Ascending aorta (tissue), 2 donors: ENCODE data around the gene DDX46. TPM values are rescaled to one million over a fixed set of nuclear protein-coding genes. Genes with fewer than 3 reads are reported as not detected.

ENCODE experiments used
- DNase-seq, 2 donors: peaks; one replicate each; pipeline ENCODE4 v3.0.0-alpha.2; 2019; ENCODE audit warnings: low spot score in 2 of 2
- H3K27ac ChIP-seq, 2 donors: fragments of 200-600 bp; sonication (generic); one replicate each; pipeline ENCODE4 v1.5.1; 2016 to 2017; ENCODE audit warnings: mild to moderate bottlenecking in 1 of 2
- H3K27me3 ChIP-seq: fragments of 200-600 bp; sonication (generic); one replicate; pipeline ENCODE4 v1.5.1; 2017
- H3K36me3 ChIP-seq, 2 donors: fragments of 200-600 bp; sonication (generic); one replicate each; pipeline ENCODE4 v1.5.1; 2016
- H3K4me1 ChIP-seq, 2 donors: fragments of 200-600 bp; sonication (generic); one replicate each; pipeline ENCODE4 v1.5.1; 2016 to 2017; ENCODE audit warnings: mild to moderate bottlenecking in 1 of 2
- H3K4me3 ChIP-seq, 2 donors: fragments of 200-600 bp; sonication (generic); one replicate each; pipeline ENCODE4 v1.5.1; 2016 to 2017; ENCODE audit warnings: mild to moderate bottlenecking in 1 of 2
- H3K9me3 ChIP-seq, 2 donors: fragments of 200-600 bp; sonication (generic); one replicate each; pipeline ENCODE4 v1.5.1; 2016
- intact Hi-C: fragments of 100-400 bp; cut with DNase I; formaldehyde crosslinking; loops from one replicate; pipeline ENCODE4 v1.15.1; 2023
- total RNA-seq: library from RNA; depleted of rRNA; stranded (reverse); fragments of >200 nt; gene quantifications from one replicate; pipeline ENCODE4 v1.1.0, GENCODE V29; 2016
- TF ChIP-seq, protein P1 (sequence below), 3 experiments: fragments of 200-600 bp in 2 of 3; fragments of 450-650 bp in 1 of 3; sonication (generic) in 2 of 3; IDR thresholded peaks; one replicate each; pipeline ENCODE4 v1.5.1; 2016 to 2019; ENCODE audit warnings: antibody characterized with exemption in 3 of 3, mild to moderate bottlenecking in 1 of 3, moderate library complexity in 1 of 3

The DDX46 gene
- total RNA-seq, 1 donor from 2014 or later = 84.1 TPM

DNA sequence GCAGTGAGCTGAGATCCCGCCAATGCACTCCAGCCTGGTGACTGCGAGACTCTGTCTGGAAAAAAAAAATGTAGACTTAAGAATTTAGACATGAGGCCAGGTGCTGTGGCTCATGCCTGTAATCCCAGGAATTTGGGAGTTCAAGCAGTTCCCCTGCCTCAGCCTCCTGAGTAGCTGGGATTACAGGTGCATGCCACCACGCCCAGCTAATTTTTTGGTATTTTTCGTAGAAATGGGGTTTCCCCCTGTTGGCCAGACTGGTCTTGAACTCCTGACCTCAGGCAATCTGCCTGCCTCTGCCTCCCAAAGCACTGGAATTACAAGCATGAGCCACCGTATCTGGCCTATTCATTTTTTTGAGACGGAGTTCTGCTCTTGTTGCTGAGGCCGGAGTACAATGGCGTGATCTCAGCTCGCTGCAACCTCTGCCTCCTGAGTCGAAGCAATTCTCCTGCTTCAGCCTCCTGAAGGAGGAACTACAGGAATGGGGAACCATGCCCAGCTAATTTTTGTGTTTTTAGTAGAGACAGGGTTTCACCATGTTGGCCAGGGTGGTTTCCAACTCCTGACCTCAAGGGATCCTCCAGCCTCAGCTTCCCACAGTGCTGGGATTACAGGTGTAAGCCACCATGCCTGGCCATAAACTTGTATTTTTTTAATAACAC lies 14.0 kb downstream of the DDX46 start:
- no peaks in the 10 kb centered on the region for H3K9me3 ChIP-seq
- intact Hi-C loops = no loop called here
- H3K4me1 ChIP-seq = no peaks in the 10 kb centered on the region
- no peak for DNase-seq
- H3K4me3 ChIP-seq = no peak overlapping the region
- H3K27me3 ChIP-seq = no peaks in the 10 kb centered on the region
- TF ChIP-seq, protein P1, sequence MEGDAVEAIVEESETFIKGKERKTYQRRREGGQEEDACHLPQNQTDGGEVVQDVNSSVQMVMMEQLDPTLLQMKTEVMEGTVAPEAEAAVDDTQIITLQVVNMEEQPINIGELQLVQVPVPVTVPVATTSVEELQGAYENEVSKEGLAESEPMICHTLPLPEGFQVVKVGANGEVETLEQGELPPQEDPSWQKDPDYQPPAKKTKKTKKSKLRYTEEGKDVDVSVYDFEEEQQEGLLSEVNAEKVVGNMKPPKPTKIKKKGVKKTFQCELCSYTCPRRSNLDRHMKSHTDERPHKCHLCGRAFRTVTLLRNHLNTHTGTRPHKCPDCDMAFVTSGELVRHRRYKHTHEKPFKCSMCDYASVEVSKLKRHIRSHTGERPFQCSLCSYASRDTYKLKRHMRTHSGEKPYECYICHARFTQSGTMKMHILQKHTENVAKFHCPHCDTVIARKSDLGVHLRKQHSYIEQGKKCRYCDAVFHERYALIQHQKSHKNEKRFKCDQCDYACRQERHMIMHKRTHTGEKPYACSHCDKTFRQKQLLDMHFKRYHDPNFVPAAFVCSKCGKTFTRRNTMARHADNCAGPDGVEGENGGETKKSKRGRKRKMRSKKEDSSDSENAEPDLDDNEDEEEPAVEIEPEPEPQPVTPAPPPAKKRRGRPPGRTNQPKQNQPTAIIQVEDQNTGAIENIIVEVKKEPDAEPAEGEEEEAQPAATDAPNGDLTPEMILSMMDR (IDR thresholded peaks at IDR 0.05) = no peak
- no peak overlapping the region for H3K27ac ChIP-seq
- peaks cover 71 to 97% of the 10 kb centered on the region in 2 donors for H3K36me3 ChIP-seq

DNA sequence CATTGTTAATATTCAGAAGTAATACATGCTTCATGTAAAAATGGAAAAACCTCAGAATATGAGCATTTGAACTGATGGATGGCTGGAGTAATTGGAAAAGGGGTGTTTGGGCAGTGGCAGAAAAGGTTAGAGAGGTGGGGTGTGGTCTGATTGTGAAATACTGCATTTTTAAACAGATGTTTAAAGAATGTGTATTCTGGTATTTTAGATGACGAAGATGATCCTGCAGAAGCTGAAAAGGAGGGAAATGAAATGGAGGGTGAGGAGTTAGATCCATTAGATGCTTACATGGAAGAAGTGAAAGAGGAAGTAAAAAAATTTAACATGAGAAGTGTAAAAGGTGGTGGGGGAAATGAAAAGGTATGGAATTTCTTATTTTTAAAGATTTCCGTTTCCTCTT lies 18.8 kb downstream of the DDX46 start:
- Histone ChIP-seq H3K9me3 (no peaks in the 10 kb centered on the region), H3K36me3 (peaks cover 67 to 96% of the 10 kb centered on the region in 2 donors), H3K27ac (no peak overlapping the region), H3K27me3 (no peaks in the 10 kb centered on the region), H3K4me3 (no peak overlapping the region), H3K4me1 (no peaks in the 10 kb centered on the region)
- TF ChIP-seq, protein P1 (IDR thresholded peaks at IDR 0.05) = no peak
- no peak for DNase-seq
- intact Hi-C loops = no loop called here

DNA sequence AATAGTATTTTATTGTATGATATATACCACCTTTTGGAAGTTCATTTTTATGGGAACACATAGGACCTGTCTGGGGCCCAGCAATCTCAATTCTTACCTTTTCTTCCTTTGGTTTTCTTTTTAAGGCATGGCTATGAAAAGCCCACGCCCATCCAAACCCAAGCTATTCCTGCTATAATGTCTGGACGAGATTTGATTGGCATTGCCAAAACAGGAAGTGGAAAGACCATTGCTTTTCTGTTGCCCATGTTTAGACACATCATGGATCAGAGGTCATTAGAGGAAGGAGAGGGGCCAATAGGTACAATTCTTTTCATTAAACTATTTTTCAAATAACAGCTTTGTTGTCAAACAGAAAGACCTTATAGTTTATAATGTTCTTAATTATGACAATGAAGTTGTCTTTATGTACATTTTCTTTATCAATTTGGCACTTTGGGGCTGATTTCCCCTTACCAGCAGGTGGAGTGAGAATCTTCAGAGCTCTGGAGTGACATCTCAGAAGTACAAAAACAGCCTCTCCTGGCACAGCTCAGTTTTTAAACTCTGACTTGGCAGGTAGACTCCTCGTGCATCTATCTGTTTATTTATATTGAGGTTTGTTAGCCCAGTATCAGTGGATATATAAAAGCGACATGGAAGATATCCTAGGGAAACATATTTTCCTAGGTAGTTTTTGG lies 25.8 kb downstream of the DDX46 start:
- intact Hi-C loops = no loop called here
- H3K4me3 ChIP-seq = no peak overlapping the region
- H3K27me3 ChIP-seq = no peaks in the 10 kb centered on the region
- no peak for DNase-seq
- H3K4me1 ChIP-seq = no peaks in the 10 kb centered on the region
- no peaks in the 10 kb centered on the region for H3K9me3 ChIP-seq
- H3K36me3 ChIP-seq = peaks cover 69 to 75% of the 10 kb centered on the region in 2 donors
- no peak overlapping the region for H3K27ac ChIP-seq
- TF ChIP-seq, protein P1 (IDR thresholded peaks at IDR 0.05) = no peak

DNA sequence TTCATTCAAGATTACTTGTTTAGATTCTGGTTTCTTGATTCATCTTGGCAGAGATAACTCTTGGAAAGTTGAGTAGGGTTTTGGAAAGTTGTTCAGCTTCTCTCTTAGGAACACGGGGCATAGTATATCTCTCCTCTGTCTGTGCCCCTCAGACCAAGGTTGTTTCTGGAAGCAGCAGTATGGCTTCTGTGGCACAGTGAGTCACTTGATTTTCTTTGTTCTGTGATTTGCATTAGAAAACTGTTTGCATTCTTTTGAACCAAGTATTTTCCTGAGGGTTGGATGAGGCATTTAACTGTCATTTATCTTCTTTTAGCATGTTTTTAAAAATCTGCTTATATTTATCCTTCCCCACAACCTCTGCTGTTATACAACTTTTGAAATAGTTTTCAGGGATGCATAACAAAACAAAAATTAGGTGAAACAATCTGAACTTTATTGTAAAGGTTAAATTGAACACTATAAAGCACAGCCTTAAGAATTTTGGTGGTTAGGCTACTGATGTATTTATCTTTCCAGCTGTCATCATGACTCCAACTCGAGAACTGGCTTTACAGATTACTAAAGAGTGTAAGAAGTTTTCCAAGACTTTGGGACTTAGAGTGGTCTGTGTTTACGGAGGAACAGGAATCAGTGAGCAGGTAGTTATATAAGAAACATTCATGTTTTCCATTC lies 26.5 kb downstream of the DDX46 start:
- no peaks in the 10 kb centered on the region for H3K27me3 ChIP-seq
- no peaks in the 10 kb centered on the region for H3K4me1 ChIP-seq
- TF ChIP-seq, protein P1 (IDR thresholded peaks at IDR 0.05) = no peak
- intact Hi-C loops = no loop called here
- H3K4me3 ChIP-seq = no peak overlapping the region
- peaks cover 69 to 72% of the 10 kb centered on the region in 2 donors for H3K36me3 ChIP-seq
- H3K9me3 ChIP-seq = no peaks in the 10 kb centered on the region
- H3K27ac ChIP-seq = no peak overlapping the region
- no peak for DNase-seq

DNA sequence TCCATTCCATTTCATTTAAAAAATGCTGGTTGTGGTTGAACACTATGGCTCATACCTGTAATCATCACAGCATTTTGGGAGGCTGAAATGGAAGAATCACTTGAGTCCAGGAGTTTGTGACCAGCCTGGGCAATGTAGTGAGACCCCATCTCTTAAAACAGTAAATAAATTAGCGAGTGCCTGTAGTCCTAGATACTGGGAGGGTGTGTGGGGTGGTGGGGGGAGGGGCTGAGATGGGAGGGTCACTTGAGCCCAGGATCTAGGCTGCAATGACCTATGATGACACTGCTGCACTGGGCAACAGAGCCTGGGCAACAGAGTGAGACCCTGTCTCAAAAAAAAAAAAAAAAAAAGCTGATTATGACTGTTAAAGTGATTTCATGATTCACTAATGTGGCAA lies 29.1 kb downstream of the DDX46 start:
- no peak for DNase-seq
- no peak overlapping the region for H3K27ac ChIP-seq
- peaks cover 70 to 73% of the 10 kb centered on the region in 2 donors for H3K36me3 ChIP-seq
- TF ChIP-seq, protein P1 (IDR thresholded peaks at IDR 0.05) = no peak
- H3K4me1 ChIP-seq = no peaks in the 10 kb centered on the region
- H3K4me3 ChIP-seq = no peak overlapping the region
- no peaks in the 10 kb centered on the region for H3K27me3 ChIP-seq
- H3K9me3 ChIP-seq = no peaks in the 10 kb centered on the region
- intact Hi-C loops = no loop called here
